ENCODE data around the gene ALOX15B.
"Not testable (repeated sequence)": the region's sequence is repeated elsewhere in the genome, so short reads cannot be mapped to it uniquely, and the experiment has no call there.

The ALOX15B gene

GRCh38 chr17:8062807-8063483 is 24.1 kb downstream of the ALOX15B start:
- no peak for DNase-seq (ENCODE audit: low read depth in 2 of 2)

DNA sequence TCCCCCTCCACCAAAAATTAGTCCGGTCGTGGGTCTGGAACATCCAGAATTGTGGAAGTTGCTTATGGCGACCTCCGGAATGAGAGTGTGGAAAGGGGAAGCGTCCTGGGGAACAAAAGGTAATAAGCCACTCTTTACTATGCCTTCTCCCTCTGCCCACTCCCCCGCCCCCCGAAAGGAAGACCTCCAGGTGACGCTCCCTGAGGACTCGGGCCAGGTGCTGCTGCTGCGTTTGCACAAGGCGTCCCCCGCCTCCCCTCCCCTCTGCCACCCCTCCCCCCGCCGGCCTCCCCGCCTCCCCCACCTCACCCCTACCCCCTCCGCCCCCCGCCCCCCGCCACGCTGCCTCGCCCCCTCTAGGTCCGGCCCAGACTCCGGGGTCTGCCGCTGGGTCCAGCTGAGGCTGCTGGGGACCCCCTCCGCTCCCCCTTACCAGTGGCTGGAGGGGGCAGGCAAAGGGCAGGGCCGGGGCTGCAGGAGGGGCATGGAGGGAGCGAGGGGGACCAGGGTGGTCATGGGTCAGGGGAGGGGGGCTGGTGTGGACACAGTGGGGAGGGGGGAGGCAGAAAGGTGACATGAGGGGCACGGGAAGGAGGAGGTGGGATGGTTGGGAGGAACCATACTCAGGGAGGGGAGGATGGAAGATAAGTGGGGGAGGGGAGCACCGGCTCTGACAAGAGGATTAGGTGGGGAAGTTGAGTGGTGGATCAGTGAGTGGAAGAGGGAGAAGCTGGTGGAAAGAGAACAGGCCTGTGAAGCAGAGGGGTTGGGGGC is 25.1 kb downstream of the ALOX15B start:
- DNase-seq (ENCODE audit: low read depth in 2 of 2) = no peak

GRCh38 chr17:8064561-8065019 is 25.7 kb downstream of the ALOX15B start:
- DNase-seq (ENCODE audit: low read depth in 2 of 2) = no peak

GRCh38 chr17:8066841-8067775 is 28.2 kb downstream of the ALOX15B start:
- no peak for DNase-seq (ENCODE audit: low read depth in 2 of 2)

- no peak for DNase-seq (ENCODE audit: low read depth in 2 of 2)
Measured at GRCh38 chr17:8067806-8068205, 28.9 kb downstream of the ALOX15B start.

GRCh38 chr17:8068736-8069586 is 30.1 kb downstream of the ALOX15B start:
- no peak for DNase-seq (ENCODE audit: low read depth in 2 of 2)

- DNase-seq (ENCODE audit: low read depth in 2 of 2) = no peak
Measured at GRCh38 chr17:8069587-8069860, 30.7 kb downstream of the ALOX15B start.

DNA sequence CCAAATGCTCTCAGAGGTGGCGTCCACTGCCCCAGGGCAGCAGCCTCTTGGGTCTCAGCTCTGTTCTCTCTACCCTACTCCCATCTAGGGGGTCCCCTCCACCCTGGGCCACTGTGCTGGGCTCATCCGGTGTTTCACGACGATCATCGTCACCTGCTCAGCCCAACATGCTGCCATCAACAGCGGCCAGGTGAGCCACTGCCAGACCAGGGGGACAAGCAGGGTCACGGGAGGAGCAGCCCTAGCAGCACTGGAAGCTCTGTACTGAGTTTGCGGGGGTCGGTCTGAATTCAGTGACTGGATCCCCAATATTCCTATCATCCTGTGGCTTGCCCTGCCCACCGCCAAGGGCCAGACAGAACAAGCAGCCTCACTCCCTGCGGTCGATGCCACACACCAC is 32.6 kb downstream of the ALOX15B start:
- no peak for DNase-seq (ENCODE audit: low read depth in 2 of 2)

GRCh38 chr17:8072341-8072728 is 33.5 kb downstream of the ALOX15B start:
- DNase-seq (ENCODE audit: low read depth in 2 of 2) = no peak

DNA sequence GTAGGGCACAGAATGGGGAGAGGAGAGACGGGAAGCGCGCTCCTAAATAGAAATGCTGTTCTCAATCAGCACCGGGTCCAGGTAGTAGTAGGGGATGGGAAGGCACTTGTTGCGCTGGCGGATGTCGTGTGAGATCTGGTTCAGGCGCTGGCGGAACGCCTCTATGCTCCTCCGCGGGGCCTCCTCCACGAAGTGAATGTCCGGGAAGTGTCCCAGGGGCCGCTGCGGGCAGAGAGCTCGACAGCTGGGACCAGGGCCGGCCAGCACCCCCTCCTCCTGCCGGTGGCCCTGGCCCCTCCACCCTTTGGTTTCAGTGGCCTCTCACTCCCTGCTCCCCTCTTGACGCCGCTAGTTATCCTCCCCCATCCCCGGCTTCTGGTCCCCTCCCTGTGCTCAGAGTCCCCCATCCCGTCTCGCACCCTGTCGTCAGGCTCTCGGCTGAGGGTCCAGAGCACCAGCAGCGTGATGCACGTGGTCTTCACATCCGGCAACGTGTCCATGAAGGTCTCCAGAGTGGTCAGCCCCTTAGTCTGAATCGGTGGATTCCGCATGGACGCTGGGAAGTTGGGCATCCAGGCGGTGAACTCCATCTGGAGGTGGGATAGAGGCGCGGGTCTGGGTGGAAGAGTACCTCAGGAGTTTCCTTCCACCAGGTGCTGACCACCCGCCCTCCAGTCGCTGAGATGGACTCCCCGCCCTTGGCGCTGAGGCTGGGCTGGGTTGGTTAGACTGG is 34.0 kb downstream of the ALOX15B start:
- no peak for DNase-seq (ENCODE audit: low read depth in 2 of 2)

GRCh38 chr17:8073627-8074484 is 35.0 kb downstream of the ALOX15B start:
- peak; percentile 73 to 76 for DNase-seq (ENCODE audit: low read depth in 2 of 2)

DNA sequence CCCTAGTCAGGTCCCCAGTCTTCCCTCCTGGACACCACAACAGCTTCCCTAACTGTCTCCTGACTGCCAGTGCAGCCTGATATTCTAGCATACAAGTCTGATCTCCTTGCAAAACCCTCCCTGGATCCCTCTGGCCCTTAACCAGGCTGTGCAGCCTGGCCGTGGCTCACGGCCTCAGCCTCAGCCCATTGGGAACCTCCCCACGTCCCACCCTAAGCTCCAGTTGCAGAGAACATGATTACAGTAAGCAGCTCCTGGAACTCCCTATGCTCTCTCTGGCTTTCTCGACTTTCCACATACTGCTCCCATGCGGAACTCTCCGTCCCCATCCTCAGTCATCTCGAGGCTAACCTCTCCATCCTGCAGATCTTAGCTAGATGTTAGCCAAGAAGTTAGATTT is 35.7 kb downstream of the ALOX15B start:
- no peak for DNase-seq (ENCODE audit: low read depth in 2 of 2)

GRCh38 chr17:8075081-8075480 is 36.2 kb downstream of the ALOX15B start:
- no peak for DNase-seq (ENCODE audit: low read depth in 2 of 2)

GRCh38 chr17:8075574-8076342 is 36.9 kb downstream of the ALOX15B start:
- DNase-seq (ENCODE audit: low read depth in 2 of 2) = no peak

- DNase-seq (ENCODE audit: low read depth in 2 of 2) = no peak
Measured at GRCh38 chr17:8076502-8077266, 37.8 kb downstream of the ALOX15B start.

DNA sequence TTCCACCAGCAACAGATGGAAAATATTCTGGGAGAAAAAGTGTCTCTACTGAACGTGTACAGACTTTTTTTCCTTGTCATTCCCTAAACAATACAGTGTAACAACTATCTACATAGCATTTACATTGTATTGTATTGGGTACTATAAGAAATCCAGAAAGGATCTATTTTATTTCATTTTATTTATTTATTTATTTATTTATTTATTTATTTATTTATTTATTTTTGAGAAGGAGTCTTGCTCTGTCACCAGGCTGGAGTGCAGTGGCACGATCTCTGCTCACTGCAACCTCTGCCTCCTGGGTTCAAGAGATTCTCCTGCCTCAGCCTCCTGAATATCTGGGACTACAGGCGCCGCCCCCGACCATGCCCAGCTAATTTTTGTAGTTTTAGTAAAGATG is 39.1 kb downstream of the ALOX15B start:
- DNase-seq (ENCODE audit: low read depth in 2 of 2) = not testable (repeated sequence)

DNA sequence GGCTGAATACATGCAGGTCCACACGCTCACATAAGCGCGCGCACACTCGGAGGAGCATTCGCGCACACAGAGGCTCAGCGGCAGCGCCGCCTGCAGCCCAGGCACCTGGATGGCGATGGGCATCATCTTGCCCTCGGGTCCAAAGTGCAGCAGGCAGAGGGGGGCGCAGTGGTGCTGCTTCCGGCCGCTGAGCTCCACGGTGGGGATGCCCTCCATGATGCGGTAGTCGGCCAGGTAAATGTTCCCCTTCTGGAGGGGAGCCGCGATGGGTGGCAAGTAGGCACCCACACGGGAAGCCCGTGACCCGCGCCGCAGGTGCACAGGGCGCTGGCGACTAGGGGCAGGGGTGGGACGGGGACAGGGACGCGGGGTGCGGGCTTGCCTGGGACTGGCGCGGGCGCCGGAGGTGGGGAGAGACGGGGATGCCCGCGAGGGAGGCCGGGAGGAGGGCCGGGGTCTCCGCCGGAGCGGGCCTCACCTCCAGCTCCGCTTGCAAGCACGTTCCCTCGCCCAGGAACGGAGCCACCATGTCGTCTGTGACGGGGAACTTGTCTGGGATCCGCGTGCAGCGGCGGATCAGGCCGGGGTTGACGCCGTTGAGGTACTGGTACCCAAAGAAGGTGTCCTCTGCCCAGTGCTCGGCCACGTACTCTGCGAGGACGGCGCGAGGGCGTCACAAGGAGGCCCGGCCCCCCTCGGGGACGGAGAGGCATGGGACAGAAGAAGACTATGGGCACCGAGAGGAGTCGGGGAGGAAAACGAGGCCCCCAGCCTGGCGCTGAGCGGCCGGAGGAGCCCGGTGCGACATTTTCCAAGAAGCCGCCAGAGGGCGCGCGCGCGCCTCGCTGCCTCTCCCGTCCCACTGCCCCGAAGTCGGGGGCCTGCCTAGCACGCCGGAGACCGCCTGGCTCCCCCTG is 40.7 kb downstream of the ALOX15B start:
- DNase-seq (ENCODE audit: low read depth in 2 of 2) = peak; percentile 73 to 77

All from stimulated activated CD8-positive, alpha-beta memory T cell treated with anti-CD3 and anti-CD28 coated beads, Interleukin-15, amount 100 ng/mL, for 48 hours (primary cell).